Measurements from ENCODE around the gene OMG.
"Not testable (repeated sequence)": the region's sequence is repeated elsewhere in the genome, so short reads cannot be mapped to it uniquely, and the experiment has no call there.

OMG gene

GRCh38 chr17:31314782-31315100 lies 17.7 kb upstream of the OMG start:
- in situ Hi-C loops (cut with HindIII; ENCODE audit: low sequenced_read_pairs) = no loop called here
- no peak for DNase-seq (ENCODE audit: low read depth)
- TF ChIP-seq, protein P1, sequence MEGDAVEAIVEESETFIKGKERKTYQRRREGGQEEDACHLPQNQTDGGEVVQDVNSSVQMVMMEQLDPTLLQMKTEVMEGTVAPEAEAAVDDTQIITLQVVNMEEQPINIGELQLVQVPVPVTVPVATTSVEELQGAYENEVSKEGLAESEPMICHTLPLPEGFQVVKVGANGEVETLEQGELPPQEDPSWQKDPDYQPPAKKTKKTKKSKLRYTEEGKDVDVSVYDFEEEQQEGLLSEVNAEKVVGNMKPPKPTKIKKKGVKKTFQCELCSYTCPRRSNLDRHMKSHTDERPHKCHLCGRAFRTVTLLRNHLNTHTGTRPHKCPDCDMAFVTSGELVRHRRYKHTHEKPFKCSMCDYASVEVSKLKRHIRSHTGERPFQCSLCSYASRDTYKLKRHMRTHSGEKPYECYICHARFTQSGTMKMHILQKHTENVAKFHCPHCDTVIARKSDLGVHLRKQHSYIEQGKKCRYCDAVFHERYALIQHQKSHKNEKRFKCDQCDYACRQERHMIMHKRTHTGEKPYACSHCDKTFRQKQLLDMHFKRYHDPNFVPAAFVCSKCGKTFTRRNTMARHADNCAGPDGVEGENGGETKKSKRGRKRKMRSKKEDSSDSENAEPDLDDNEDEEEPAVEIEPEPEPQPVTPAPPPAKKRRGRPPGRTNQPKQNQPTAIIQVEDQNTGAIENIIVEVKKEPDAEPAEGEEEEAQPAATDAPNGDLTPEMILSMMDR (IDR thresholded peaks at IDR 0.05; ENCODE audit: low read depth, low read length, missing control alignments) = no peak
- H3K4me3 ChIP-seq (ENCODE audit: low read depth, low read length) = no peak overlapping the region

DNA sequence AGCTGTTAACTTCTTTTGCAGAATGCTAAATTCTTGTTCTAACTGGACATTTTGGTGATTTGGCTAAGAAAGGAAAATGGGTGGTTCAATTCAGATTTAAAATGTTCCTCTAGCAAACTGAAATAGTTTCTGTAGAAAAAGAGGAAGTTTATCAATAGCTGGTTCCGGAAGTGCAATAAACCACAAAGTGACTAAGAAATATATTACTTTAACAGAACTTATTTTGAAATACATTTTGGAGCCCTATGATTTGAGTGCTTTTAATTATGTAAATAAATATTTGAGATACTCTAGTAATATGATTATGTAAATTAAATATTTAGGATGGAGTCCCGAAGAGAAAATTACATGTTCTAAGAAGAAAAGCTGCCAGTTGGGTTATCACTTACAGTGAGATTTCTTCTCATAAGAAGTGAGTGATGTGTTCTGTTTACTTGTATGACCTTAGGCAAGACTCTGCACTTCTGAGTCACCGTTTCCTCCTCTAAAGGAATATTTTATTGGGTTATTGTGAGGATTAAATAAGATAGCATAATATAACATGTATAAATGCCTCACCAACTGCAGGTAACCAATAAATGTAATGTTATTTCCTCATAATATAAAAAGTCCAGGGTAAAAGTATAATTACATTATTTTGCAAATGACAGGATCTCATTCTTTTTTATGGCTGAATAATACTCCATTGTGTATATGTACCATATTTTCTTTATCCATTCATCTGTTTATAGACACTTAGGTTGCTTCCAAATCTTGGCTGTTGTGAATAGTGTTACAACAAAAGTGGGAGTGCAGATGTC lies 17.1 kb upstream of the OMG start, which contains the start of gene EVI2B:
TSS of gene EVI2B (minus strand) at position 73 of the 800 bp plus-strand sequence. CDS start 8,445 bp downstream, outside the sequence.
- TF ChIP-seq, protein P1 (IDR thresholded peaks at IDR 0.05; ENCODE audit: low read depth, low read length, missing control alignments) = no peak
- no peak within 1 kb of the TSS for H3K4me3 ChIP-seq (ENCODE audit: low read depth, low read length)
- no peak for DNase-seq (ENCODE audit: low read depth)
- in situ Hi-C loops (cut with HindIII; ENCODE audit: low sequenced_read_pairs) = no loop called here

DNA sequence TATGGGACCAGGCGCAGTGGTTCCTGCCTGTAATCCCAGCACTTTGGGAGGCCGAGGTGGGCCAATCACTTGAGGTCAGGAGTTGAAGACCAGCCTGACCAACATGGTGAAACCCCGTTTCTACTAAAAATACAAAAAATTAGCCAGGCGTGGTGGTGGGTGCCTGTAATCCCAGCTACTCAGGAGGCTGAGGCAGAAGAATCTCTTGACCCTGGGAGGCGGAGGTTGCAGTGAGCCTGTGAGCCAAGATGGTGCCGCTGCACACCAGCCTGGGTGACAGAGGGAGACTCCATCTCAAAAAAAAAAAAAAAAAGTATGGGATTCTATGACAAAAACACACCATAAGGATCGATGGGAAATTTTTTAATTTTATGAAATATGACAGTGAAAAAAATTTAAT lies 15.2 kb upstream of the OMG start:
- in situ Hi-C loops (cut with HindIII; ENCODE audit: low sequenced_read_pairs); DNase-seq (ENCODE audit: low read depth); H3K4me3 ChIP-seq (ENCODE audit: low read depth, low read length): not testable (repeated sequence)

GRCh38 chr17:31311526-31311925 lies 14.5 kb upstream of the OMG start:
- no peak for DNase-seq (ENCODE audit: low read depth)
- TF ChIP-seq, protein P1 (IDR thresholded peaks at IDR 0.05; ENCODE audit: low read depth, low read length, missing control alignments) = no peak
- in situ Hi-C loops (cut with HindIII; ENCODE audit: low sequenced_read_pairs) = no loop called here
- no peak overlapping the region for H3K4me3 ChIP-seq (ENCODE audit: low read depth, low read length)

DNA sequence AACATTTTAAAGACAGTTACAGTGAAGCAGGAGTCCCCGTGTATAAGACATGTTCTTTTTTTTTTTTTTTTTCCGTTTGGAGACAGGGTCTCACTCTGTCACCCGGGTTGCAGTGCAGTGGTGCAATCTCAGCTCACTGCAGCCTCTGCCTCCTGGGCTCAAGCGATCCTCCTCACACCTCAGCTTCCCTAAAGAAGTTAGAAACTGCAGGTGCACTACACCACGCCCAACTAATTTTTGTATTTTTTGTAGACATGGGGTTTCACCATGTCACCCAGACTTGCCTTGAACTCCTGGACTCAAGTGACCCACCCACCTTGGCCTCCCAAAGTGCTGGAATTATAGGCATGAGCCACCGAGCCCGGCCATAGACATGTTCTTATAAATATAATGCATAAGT lies 13.8 kb upstream of the OMG start:
- in situ Hi-C loops (cut with HindIII; ENCODE audit: low sequenced_read_pairs) = no loop called here
- TF ChIP-seq, protein P1 (IDR thresholded peaks at IDR 0.05; ENCODE audit: low read depth, low read length, missing control alignments) = no peak
- no peak overlapping the region for H3K4me3 ChIP-seq (ENCODE audit: low read depth, low read length)
- no peak for DNase-seq (ENCODE audit: low read depth)

DNA sequence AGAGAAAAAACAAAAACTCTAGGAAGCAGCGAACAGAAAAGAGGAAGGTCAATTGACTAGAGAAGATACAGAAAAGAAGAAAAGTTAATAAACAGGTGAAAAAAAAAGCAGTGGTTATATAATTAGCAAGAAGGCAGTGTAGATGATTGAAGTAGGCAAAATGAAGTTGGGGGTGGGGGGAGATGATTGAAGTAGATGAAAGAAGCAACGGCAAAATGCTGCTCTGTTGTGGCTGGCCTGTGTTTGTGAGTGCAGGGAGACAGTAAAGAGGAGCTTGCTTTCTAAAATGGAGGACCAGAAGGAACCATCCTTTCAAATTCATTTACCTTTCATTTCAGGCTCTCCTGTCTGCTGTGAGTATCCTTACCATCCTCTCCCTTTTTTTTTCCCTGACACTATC lies 13.2 kb upstream of the OMG start:
- no peak overlapping the region for H3K4me3 ChIP-seq (ENCODE audit: low read depth, low read length)
- TF ChIP-seq, protein P1 (IDR thresholded peaks at IDR 0.05; ENCODE audit: low read depth, low read length, missing control alignments) = no peak
- DNase-seq (ENCODE audit: low read depth) = no peak
- in situ Hi-C loops (cut with HindIII; ENCODE audit: low sequenced_read_pairs) = no loop called here

DNA sequence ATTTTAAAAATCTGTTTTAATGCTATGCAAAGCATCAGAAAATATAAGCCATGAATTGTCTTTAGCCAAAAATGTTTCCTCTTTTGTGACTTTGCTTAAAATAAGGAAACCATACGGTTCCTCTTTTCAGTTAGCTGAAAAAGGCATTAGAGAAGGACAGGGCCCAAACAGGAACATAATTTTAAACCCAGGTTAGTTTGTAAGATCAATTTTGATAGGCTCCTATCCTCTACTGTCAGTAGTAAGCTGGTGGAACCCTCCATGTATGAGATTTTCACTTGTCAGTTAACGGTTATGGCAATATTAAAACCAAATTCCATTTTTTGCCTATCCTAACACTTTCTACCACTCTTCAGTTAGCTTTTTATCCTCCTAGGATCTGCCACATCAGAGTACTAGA lies 12.5 kb upstream of the OMG start:
- no peak for DNase-seq (ENCODE audit: low read depth)
- H3K4me3 ChIP-seq (ENCODE audit: low read depth, low read length) = no peak overlapping the region
- TF ChIP-seq, protein P1 (IDR thresholded peaks at IDR 0.05; ENCODE audit: low read depth, low read length, missing control alignments) = no peak

More for the DNA sequence above, 12.5 kb upstream of the OMG start:
- in situ Hi-C loops (cut with HindIII; ENCODE audit: low sequenced_read_pairs) = no loop called here
